Activated gamma-delta T cell treated with anti-CD3 and anti-CD28 coated beads, Interleukin-2, amount 50 U/mL, for 16 hours (primary cell): ENCODE measurements around the gene ANKRD52.

Experiments used
- DNase-seq: peaks from one replicate; pipeline ENCODE4 v3.0.0-alpha.2; 2020; ENCODE audit warnings: low read depth

ANKRD52 gene

GRCh38 chr12:56241424-56242303 is 16.5 kb downstream of the ANKRD52 start:
- no peak for DNase-seq

- no peak for DNase-seq
Observed at GRCh38 chr12:56237552-56237951, 20.6 kb downstream of the ANKRD52 start.

- DNase-seq = no peak
Observed at GRCh38 chr12:56236985-56237384, 21.2 kb downstream of the ANKRD52 start.

GRCh38 chr12:56236091-56236490 is 22.1 kb downstream of the ANKRD52 start:
- no peak for DNase-seq

- DNase-seq = no peak
Observed at GRCh38 chr12:56234746-56235436, 23.3 kb downstream of the ANKRD52 start.

GRCh38 chr12:56231184-56231582 is 27.0 kb downstream of the ANKRD52 start:
- no peak for DNase-seq

GRCh38 chr12:56230432-56231183 is 27.6 kb downstream of the ANKRD52 start:
- DNase-seq = no peak

GRCh38 chr12:56229916-56230431 is 28.2 kb downstream of the ANKRD52 start, which contains the start of gene SLC39A5:
Gene SLC39A5, plus strand, starts transcription at chr12:56230051. Its CDS starts 1,224 bp downstream, at chr12:56231275.
- no peak for DNase-seq

- DNase-seq = no peak
Observed at GRCh38 chr12:56229082-56229481, 29.1 kb downstream of the ANKRD52 start.

- DNase-seq = no peak
Observed at GRCh38 chr12:56224954-56225353, 33.2 kb downstream of the ANKRD52 start.

- peak; percentile 92 for DNase-seq
Observed at GRCh38 chr12:56224102-56224701, 34.0 kb downstream of the ANKRD52 start, which contains the start of gene NABP2. Gene NABP2, plus strand, starts transcription at chr12:56224342. Its CDS starts 515 bp downstream, at chr12:56224857.

- no peak for DNase-seq
Observed at GRCh38 chr12:56223571-56224101, 34.5 kb downstream of the ANKRD52 start.

GRCh38 chr12:56222531-56222895 is 35.7 kb downstream of the ANKRD52 start:
- DNase-seq = no peak

- peak; percentile 86 for DNase-seq
Observed at GRCh38 chr12:56221757-56222530, 36.2 kb downstream of the ANKRD52 start, which contains the start of gene RNF41. Gene RNF41, minus strand, starts transcription at chr12:56221922. Its CDS starts 7,875 bp downstream, at chr12:56214047.

GRCh38 chr12:56221232-56221756 is 36.9 kb downstream of the ANKRD52 start:
- DNase-seq = no peak

- no peak for DNase-seq
Observed at GRCh38 chr12:56220611-56221231, 37.5 kb downstream of the ANKRD52 start.

GRCh38 chr12:56219840-56220239 is 38.3 kb downstream of the ANKRD52 start:
- DNase-seq = no peak

GRCh38 chr12:56216461-56216860 is 41.7 kb downstream of the ANKRD52 start:
- DNase-seq = no peak

- DNase-seq = no peak
Observed at GRCh38 chr12:56213878-56214277, 44.3 kb downstream of the ANKRD52 start.

GRCh38 chr12:56212361-56212760 is 45.8 kb downstream of the ANKRD52 start:
- DNase-seq = no peak
